Activated naive CD8-positive, alpha-beta T cell (primary cell): ENCODE results near the gene ACACA.

Experiments
- H3K27ac Mint-ChIP-seq: one replicate; pipeline ENCODE4 v1.8.0; 2021; ENCODE audit warnings: mixed read lengths
- H3K27me3 Mint-ChIP-seq: one replicate; pipeline ENCODE4 v1.8.0; 2021; ENCODE audit warnings: mixed read lengths
- H3K36me3 Mint-ChIP-seq: one replicate; pipeline ENCODE4 v1.8.0; 2021; ENCODE audit warnings: mixed read lengths
- H3K4me1 Mint-ChIP-seq: one replicate; pipeline ENCODE4 v1.8.0; 2021; ENCODE audit warnings: low read depth, mixed read lengths
- H3K4me3 Mint-ChIP-seq: one replicate; pipeline ENCODE4 v1.8.0; 2021; ENCODE audit warnings: mild to moderate bottlenecking, mixed read lengths
- H3K9me3 Mint-ChIP-seq: one replicate; pipeline ENCODE4 v1.8.0; 2021; ENCODE audit warnings: low read depth, mixed read lengths

ACACA gene

DNA sequence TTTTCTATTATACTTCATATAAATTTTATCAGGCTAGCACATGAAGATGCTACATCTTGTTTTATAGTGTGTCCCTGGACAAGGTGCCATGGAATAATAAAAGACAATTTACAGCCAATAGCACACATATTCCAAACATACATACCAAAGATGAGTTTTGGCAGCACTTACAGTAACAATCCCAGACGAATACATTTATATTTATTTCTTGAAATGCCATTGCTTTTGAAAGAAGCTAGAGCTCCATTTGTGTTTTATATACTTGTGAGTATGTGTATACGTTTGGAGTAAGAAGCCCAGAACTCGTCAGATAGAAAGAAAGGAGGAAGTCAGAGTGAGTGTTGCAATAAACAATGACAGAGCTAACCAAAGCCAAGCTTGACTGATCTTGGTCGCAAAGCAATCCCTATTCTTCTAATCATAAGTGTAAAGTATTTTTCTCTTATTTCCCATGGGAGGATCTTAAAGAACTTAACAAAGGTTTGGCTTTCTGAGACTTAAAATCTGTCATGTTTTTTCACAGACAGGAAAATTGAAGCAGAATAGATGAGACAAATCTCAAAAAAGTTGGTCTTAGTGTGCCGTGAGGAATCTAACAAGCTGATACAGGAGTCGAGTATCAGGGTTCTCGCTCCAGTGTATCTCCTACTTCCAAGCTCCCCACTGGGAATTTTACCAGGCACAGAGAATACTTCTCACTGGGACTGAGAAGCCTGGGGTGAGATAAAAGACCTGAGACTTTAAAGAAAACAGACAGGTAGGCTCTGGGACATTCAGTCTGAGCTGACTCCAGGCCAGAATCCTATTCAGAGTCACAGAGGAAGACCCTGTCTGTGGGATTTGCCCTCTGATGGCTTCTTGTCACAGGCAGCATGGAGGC lies 282.5 kb downstream of the ACACA start:
- no peaks in the 10 kb centered on the region for H3K4me1 Mint-ChIP-seq
- no peaks in the 10 kb centered on the region for H3K27me3 Mint-ChIP-seq
- H3K9me3 Mint-ChIP-seq: no peaks in the 10 kb centered on the region
- H3K4me3 Mint-ChIP-seq: no peak overlapping the region
- H3K27ac Mint-ChIP-seq: no peak overlapping the region
- H3K36me3 Mint-ChIP-seq: peaks cover 33% of the 10 kb centered on the region

- H3K4me3 Mint-ChIP-seq: no peak overlapping the region
- no peaks in the 10 kb centered on the region for H3K4me1 Mint-ChIP-seq
- H3K27me3 Mint-ChIP-seq: no peaks in the 10 kb centered on the region
- peaks cover 32% of the 10 kb centered on the region for H3K36me3 Mint-ChIP-seq
- H3K9me3 Mint-ChIP-seq: no peaks in the 10 kb centered on the region
- no peak overlapping the region for H3K27ac Mint-ChIP-seq
Observed at GRCh38 chr17:37123386-37123785, 283.2 kb downstream of the ACACA start.

DNA sequence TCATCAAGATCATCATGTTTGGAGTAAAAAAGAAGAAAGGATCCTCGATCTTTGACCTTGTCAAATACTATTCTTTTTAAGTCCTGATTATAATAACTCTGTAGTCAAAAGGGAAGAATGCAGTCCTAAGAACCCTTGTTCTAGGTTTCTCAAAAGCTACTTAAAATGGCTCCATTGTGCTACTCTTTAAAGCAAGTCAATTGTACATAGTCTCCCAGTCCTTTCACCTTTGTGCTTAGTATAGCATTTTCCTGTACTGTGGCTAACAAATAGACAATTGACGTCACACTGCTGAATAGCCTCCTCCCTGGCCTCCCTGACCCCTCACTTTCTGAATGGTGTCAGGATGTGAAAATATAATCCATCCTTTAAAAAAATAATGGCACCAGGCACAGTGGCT lies 285.0 kb downstream of the ACACA start:
- H3K36me3 Mint-ChIP-seq: peaks cover 28% of the 10 kb centered on the region
- no peak overlapping the region for H3K4me3 Mint-ChIP-seq
- no peaks in the 10 kb centered on the region for H3K9me3 Mint-ChIP-seq
- H3K27me3 Mint-ChIP-seq: no peaks in the 10 kb centered on the region
- H3K4me1 Mint-ChIP-seq: no peaks in the 10 kb centered on the region
- H3K27ac Mint-ChIP-seq: no peak overlapping the region

DNA sequence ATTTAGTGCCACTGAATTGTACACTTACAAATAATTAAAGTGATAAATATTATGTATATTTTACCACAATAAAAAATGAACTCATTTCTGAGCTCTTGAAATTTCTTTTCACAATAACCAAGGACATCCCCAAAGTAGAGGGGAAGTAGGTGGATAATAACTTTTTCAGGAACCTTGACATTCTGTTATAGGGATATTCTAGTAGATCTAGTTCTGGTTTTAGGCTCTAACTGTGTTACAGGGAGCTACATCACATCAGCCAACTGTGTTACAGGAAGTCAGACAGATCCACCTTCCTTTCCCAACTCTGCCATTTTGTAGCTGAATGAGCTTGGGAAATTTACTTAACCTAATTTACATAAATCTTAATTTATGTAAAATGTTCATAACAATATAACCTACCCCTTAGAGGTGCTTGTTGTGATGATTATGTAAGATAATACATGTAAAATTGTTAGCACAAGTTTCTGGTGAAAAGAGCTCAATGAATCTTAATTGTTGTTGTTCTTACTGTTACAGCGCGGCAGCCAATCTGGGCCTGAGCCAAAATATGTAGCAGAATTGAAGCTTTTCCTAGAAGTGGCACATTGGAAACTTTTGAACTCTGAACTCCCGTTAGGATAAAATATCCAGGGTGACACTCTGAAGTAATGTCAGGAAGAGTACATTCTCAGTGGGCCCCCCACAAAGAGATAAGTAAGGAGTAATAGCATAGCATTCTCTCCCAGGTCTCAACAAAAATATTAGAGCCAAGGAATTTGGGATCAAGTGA lies 288.1 kb downstream of the ACACA start:
- no peak overlapping the region for H3K4me3 Mint-ChIP-seq

GRCh38 chr17:37117373-37118142 lies 289.1 kb downstream of the ACACA start:
- H3K9me3 Mint-ChIP-seq: no peaks in the 10 kb centered on the region
- no peak overlapping the region for H3K27ac Mint-ChIP-seq
- peaks cover 22% of the 10 kb centered on the region for H3K36me3 Mint-ChIP-seq
- no peak overlapping the region for H3K4me3 Mint-ChIP-seq
- H3K27me3 Mint-ChIP-seq: no peaks in the 10 kb centered on the region
- no peaks in the 10 kb centered on the region for H3K4me1 Mint-ChIP-seq

More for the DNA sequence above, 288.1 kb downstream of the ACACA start:
- peaks cover 16% of the 10 kb centered on the region for H3K36me3 Mint-ChIP-seq
- no peak overlapping the region for H3K27ac Mint-ChIP-seq
- no peaks in the 10 kb centered on the region for H3K4me1 Mint-ChIP-seq
- no peaks in the 10 kb centered on the region for H3K9me3 Mint-ChIP-seq
- no peaks in the 10 kb centered on the region for H3K27me3 Mint-ChIP-seq

DNA sequence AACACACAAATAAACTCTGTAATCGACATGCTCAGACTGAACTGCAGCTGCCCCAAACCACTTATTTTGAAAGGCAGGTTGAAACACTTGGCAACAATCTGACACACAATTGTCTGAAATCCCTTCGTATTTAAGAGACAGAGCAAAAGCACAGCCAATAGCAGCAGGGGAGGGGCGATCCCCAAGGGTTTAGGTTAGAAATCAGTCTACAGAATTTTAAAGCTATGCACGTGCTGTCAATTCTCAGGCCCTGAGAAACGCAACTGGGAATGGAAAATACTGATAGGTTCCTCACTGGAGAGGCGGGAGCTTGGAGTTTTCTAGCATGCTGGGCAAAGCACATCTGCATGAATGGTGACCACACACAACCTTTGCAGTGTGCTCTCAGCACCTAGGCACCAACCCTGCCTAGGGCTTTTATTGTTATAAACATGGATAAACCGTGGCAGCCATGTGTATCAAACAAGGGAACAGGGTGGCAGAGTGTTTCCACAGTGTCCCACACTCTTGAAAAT lies 289.9 kb downstream of the ACACA start:
- H3K27ac Mint-ChIP-seq: no peak overlapping the region
- peaks cover 23% of the 10 kb centered on the region for H3K36me3 Mint-ChIP-seq
- H3K27me3 Mint-ChIP-seq: no peaks in the 10 kb centered on the region
- H3K4me1 Mint-ChIP-seq: no peaks in the 10 kb centered on the region
- no peaks in the 10 kb centered on the region for H3K9me3 Mint-ChIP-seq
- H3K4me3 Mint-ChIP-seq: no peak overlapping the region

GRCh38 chr17:37111329-37111728 lies 295.3 kb downstream of the ACACA start:
- Mint-ChIP-seq H3K4me1 (no peaks in the 10 kb centered on the region), H3K27me3 (no peaks in the 10 kb centered on the region), H3K9me3 (no peaks in the 10 kb centered on the region), H3K27ac (no peak overlapping the region), H3K36me3 (peaks cover 25% of the 10 kb centered on the region), H3K4me3 (no peak overlapping the region)

DNA sequence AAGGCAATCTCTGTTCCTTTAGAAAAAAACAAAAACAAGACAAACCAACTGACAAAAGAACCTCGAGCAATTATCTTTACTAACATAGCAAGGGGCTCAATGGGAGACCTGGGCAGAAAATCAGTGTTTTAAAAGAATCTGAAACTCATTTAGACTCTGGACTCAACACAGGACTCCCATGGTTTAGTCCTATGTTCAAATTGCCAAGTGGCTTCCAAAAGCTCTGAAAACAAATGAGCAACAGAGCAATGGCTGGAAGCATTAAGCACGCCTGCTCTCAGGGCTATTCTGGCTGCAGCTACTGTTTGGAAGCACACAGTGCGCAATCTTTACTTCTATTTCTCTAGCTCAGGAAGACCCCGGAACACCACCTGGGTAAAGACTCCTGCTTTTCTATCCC lies 295.9 kb downstream of the ACACA start:
- no peaks in the 10 kb centered on the region for H3K4me1 Mint-ChIP-seq

DNA sequence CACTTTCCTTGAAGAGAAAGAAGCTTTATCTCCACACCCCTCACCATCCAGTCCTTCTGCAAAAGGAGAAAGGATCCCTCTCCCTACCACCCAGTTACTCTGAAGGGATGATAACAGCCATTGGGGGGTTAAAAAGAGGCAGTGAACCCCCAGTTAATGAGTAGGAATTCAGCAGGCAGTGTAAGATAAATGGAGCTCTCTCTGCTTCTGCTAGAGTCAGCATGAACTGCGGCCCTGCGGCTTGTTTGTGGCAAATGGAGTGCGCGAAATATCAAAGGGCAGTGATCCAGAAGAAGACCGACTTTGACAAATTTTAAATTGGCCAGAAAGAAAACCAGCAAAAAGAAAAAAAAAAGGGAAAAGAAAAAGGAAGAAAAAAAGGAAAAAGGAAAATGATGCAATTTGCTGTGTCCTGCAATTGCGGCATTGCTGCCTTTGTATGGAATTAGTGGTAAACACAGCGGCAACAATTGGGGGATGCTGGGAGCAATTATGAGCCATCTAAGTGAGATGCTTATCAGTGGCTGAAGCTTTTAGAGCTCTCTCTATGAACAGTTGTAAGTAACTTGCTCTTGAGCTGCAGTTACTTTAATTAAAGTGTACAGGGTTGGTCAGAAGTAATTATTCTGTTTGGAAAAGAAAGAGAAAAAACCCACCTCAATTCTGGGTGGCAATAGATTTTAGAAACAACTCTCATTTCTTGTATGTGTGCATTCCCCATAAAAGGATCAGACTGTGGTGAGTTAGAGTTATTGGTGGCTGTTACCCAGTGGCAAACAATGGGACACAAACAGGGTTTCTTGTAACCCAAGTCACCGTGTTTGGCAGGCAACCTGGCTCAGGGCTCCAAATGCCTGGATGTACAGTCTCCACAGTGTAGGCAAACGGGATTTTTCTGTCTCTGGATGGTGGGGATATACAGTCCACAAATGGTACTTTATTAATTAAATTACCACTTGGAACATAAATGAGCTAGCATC lies 296.6 kb downstream of the ACACA start:
- no peaks in the 10 kb centered on the region for H3K27me3 Mint-ChIP-seq
- peaks cover 27% of the 10 kb centered on the region for H3K36me3 Mint-ChIP-seq
- H3K4me1 Mint-ChIP-seq: no peaks in the 10 kb centered on the region
- no peaks in the 10 kb centered on the region for H3K9me3 Mint-ChIP-seq
- H3K4me3 Mint-ChIP-seq: no peak overlapping the region
- no peak overlapping the region for H3K27ac Mint-ChIP-seq

More for the DNA sequence above, 295.9 kb downstream of the ACACA start:
- Mint-ChIP-seq H3K27ac (no peak overlapping the region), H3K27me3 (no peaks in the 10 kb centered on the region), H3K36me3 (peaks cover 27% of the 10 kb centered on the region), H3K4me3 (no peak overlapping the region), H3K9me3 (no peaks in the 10 kb centered on the region)

DNA sequence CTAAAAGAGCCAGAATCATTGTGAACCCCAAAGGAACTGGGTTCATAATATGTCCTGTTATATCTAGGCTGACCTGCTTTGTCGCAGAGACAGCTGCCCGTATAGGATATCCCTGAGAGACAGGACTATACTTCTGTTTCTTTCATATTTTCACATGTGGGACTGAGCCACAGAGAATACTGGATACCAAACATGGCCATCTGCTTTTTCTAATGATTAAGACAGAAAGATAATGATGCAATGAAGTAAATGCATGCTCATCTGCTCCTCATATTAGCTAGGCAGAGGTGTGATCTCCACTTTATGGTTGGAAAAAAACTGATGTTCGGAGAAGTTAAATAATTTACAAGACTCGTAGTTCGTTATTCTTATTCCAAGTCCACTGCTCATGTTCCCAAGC lies 297.5 kb downstream of the ACACA start:
- peaks cover 27% of the 10 kb centered on the region for H3K36me3 Mint-ChIP-seq

DNA sequence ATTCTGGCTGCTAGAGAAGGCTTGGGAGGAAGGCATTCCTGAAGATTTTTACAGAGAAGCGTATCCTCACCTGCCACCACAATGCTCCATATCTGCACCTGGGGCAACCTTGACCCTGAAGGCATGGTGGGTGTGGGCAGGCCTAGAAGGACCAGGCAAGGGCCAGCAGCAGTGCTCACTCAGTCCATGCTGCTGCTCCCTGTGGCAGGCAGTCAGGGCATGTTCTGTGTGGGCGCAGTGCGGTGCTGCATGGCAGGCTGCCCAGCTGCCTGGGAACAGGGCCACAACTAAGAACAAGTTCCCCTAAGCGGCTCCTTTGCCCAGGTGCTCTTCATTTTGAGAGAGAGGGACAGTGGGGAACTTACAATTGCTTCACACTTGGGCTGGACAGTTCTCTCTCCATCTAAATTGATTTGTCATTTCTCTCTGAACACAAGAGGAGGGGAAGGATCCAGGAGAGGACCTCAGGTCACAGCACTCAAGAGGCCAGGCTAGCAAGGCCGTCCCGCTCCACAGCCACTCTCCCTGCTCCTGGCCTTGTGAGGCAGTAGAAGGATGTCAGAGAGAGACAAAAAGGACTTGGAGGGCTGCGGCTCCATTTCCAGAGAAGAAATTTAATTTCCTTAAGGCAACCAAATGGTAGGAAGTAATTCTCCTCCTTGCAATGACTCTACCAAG lies 299.1 kb downstream of the ACACA start:
- Mint-ChIP-seq H3K4me3 (no peak overlapping the region), H3K4me1 (no peaks in the 10 kb centered on the region), H3K36me3 (peaks cover 19% of the 10 kb centered on the region), H3K9me3 (no peaks in the 10 kb centered on the region), H3K27me3 (no peaks in the 10 kb centered on the region), H3K27ac (no peak overlapping the region)

More for the DNA sequence above, 297.5 kb downstream of the ACACA start:
- no peaks in the 10 kb centered on the region for H3K27me3 Mint-ChIP-seq
- no peak overlapping the region for H3K27ac Mint-ChIP-seq
- H3K4me1 Mint-ChIP-seq: no peaks in the 10 kb centered on the region
- no peak overlapping the region for H3K4me3 Mint-ChIP-seq
- H3K9me3 Mint-ChIP-seq: no peaks in the 10 kb centered on the region

DNA sequence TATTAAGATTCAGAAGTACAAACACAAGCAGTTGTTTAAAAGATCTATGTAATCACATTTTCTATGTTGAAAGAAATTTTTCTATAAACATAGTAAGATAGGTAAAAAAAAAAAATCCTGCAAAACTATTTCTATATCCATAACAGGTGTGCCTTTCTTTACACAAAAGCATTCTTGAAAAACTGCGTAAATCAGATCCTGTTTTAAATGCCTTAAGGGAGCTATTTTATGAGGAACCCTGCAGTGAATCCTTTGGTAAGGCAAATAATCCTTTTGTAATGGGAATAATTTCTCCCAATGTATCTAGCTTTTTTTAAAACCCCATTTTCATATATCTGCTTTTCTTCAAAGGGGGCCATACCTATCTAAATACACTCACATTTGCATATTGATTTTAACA lies 300.6 kb downstream of the ACACA start:
- Mint-ChIP-seq H3K9me3 (no peaks in the 10 kb centered on the region), H3K4me3 (no peak overlapping the region), H3K27ac (no peak overlapping the region), H3K27me3 (no peaks in the 10 kb centered on the region), H3K36me3 (peaks cover 10% of the 10 kb centered on the region), H3K4me1 (no peaks in the 10 kb centered on the region)

- no peaks in the 10 kb centered on the region for H3K27me3 Mint-ChIP-seq
- no peaks in the 10 kb centered on the region for H3K4me1 Mint-ChIP-seq
- peaks cover 5% of the 10 kb centered on the region for H3K36me3 Mint-ChIP-seq
- no peak overlapping the region for H3K4me3 Mint-ChIP-seq
- H3K9me3 Mint-ChIP-seq: no peaks in the 10 kb centered on the region
- H3K27ac Mint-ChIP-seq: no peak overlapping the region
Observed at GRCh38 chr17:37103231-37103630, 303.4 kb downstream of the ACACA start.
